ENCODE results near the gene PLTP.
"Not testable (repeated sequence)": the region's sequence is repeated elsewhere in the genome, so short reads cannot be mapped to it uniquely, and the experiment has no call there.

The PLTP gene

GRCh38 chr20:45919542-45920399 lies 7.8 kb upstream of the PLTP start:
- no peak for DNase-seq

- DNase-seq = no peak
Measured at GRCh38 chr20:45918779-45919537, 7.0 kb upstream of the PLTP start.

- DNase-seq = no peak
Measured at GRCh38 chr20:45918182-45918737, 6.3 kb upstream of the PLTP start.

- DNase-seq = no peak
Measured at GRCh38 chr20:45917790-45918141, 5.8 kb upstream of the PLTP start.

GRCh38 chr20:45913116-45913515 lies 1.2 kb upstream of the PLTP start:
- no peak for DNase-seq

GRCh38 chr20:45912344-45912682 lies 358 bp upstream of the PLTP start:
- DNase-seq = no peak

- peak; percentile 97 for DNase-seq
Measured at GRCh38 chr20:45910670-45911485, 1.1 kb downstream of the PLTP start.

GRCh38 chr20:45909817-45910669 lies 1.9 kb downstream of the PLTP start:
- DNase-seq = no peak

- no peak for DNase-seq
Measured at GRCh38 chr20:45909336-45909808, 2.6 kb downstream of the PLTP start.

GRCh38 chr20:45908084-45908483 lies 3.9 kb downstream of the PLTP start:
- DNase-seq = no peak

GRCh38 chr20:45907219-45907948 lies 4.6 kb downstream of the PLTP start:
- no peak for DNase-seq

- DNase-seq = no peak
Measured at GRCh38 chr20:45905505-45906079, 6.4 kb downstream of the PLTP start.

- no peak for DNase-seq
Measured at GRCh38 chr20:45904583-45905504, 7.1 kb downstream of the PLTP start.

GRCh38 chr20:45902199-45902701 lies 9.7 kb downstream of the PLTP start:
- DNase-seq = no peak

- DNase-seq = not testable (repeated sequence)
Measured at GRCh38 chr20:45901332-45901731, 10.6 kb downstream of the PLTP start.

- DNase-seq = no peak
Measured at GRCh38 chr20:45899046-45899835, 12.7 kb downstream of the PLTP start.

- no peak for DNase-seq
Measured at GRCh38 chr20:45898285-45898684, 13.7 kb downstream of the PLTP start.

- no peak for DNase-seq
Measured at GRCh38 chr20:45897692-45898091, 14.3 kb downstream of the PLTP start.

GRCh38 chr20:45897289-45897688 lies 14.7 kb downstream of the PLTP start:
- DNase-seq = no peak
